SH-SY5Y (cell line): ENCODE measurements around the gene SMCO3.

ENCODE experiments used
- GATA2 ChIP-seq: IDR thresholded peaks from 2 replicates; pipeline ENCODE4 v1.6.1; 2011; ENCODE audit warnings: mild to moderate bottlenecking, low read depth, low read length
- GATA3 ChIP-seq: IDR thresholded peaks from 2 replicates; pipeline ENCODE4 v1.6.1; 2011; ENCODE audit warnings: low read depth, mild to moderate bottlenecking, low read length, moderate library complexity

Gene SMCO3

DNA sequence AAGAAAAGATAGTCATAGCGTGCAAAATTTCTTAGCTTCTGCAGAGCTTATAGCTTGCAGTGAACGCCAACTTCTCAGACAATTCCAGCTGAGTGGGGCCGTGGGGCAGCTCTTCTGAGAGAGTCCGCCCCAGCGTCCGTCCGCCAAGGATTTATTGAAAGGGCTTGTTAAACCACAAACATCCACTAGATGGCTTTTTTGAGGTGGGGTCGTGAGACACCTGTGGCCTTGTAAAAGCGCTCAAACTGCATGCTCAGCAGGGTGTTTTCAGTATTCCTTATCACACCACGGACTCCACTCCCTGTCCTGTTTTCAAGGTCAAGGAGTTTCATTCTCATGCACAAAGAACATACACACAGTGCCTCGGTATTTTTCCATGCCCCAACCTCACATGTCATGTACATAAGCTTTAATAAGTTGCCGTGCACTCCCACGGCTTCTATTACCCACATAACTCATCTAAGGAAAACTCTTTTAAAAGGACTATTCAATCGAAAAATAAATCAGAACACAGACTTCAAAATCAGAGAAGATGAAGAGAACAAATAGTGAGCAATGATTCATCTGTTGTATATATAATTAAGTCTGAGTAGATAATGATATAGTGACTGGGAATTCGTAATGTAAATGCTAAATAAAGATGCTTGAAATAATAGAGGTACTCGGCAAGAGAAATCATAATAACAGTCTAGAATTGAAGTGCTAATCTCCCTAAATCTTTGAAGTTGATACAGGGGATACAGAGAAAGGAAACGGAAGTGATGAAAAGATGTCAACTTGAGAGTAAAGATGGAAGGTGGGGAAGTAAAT is 57.4 kb downstream of the SMCO3 start:
- TF ChIP-seq GATA3 (no peak), GATA2 (no peak)
